HG02970 (cell line): ENCODE data around the gene HIVEP3.

Source experiments
- ATAC-seq: cut with Tn5 transposase; IDR thresholded peaks from one replicate; pipeline ENCODE4 v1.9.1; 2021; ENCODE audit warnings: mild to moderate bottlenecking, moderate library complexity, moderate number of reproducible peaks; ENCODE audit not compliant: unreplicated experiment, low FRiP score

HIVEP3 gene

DNA sequence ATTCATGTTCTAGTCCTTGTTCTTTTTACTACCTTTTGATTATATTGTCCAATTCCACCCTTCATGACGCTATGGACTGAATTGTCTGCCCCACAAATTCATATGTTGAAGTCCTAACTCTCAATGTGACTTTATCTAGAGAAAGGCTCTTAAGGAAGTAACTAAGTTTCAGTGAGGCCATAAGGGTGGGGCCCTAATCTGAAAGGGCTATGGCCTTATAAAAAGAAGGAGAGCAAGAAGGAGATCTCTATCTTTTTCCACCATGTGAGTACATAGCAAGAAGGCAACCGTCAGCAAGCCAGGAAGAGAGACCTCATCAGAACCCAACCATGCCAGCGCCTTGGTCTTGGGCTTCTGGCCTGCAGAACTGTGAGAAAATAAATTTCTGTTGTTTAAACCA, 95.9 kb downstream of the HIVEP3 start:
- no peak for ATAC-seq

DNA sequence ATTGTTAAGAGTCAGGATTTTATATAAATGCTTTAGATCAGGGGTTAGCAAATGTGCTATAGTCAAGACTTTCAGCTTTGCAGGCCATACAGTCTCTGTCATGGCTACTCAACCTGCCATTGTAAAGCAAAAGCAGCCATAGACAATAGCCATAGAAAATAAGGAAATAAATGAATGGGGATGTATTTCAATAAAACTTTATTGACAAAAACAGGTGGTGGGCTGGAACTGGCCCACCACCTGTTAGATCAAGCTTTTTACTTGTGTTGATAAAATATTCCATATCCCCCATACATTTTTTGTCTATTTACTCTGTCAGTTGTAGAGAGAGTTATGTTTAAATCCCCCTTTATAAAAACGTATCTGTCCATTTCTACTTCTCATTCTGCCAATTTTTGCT, 98.9 kb downstream of the HIVEP3 start:
- ATAC-seq, result no peak

DNA sequence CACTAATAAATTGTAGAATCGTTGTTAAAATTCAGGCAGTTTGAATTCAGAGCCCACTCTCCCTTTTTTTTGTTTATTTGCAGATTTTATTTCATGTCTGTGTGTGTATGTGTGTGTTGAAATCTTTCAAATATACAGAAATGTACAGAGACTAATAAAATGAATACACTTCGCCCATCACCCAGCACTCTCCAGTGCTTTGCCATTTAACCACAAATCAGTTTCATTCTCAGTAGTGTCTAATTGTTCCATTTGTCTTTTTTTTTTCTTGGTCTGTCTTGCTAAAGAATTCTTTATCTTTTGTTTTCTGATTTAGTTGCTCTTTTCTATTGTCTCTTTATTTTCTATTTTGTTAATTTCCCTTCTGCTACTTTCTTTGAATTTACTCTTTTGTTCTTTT, 99.7 kb downstream of the HIVEP3 start:
- ATAC-seq, result no peak

DNA sequence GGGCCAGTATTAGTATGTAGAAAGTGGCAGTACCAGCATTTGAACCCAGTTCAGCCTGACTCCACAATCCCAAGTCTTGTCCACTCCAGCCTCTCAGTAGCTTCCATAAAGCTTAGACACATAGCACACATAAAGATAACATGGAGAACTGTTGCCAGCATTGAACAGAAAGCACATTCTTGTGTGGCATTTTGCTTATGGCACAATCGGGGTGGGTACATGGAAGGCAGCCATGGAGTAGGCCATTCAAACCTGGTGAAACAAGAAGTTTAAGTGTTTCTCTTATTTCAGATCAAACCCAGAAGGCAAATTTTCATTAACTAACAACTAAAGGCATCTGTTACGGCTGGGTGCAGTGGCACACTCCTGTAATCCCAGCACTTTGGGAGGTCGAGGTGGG, 102.7 kb downstream of the HIVEP3 start:
- ATAC-seq, result no peak

DNA sequence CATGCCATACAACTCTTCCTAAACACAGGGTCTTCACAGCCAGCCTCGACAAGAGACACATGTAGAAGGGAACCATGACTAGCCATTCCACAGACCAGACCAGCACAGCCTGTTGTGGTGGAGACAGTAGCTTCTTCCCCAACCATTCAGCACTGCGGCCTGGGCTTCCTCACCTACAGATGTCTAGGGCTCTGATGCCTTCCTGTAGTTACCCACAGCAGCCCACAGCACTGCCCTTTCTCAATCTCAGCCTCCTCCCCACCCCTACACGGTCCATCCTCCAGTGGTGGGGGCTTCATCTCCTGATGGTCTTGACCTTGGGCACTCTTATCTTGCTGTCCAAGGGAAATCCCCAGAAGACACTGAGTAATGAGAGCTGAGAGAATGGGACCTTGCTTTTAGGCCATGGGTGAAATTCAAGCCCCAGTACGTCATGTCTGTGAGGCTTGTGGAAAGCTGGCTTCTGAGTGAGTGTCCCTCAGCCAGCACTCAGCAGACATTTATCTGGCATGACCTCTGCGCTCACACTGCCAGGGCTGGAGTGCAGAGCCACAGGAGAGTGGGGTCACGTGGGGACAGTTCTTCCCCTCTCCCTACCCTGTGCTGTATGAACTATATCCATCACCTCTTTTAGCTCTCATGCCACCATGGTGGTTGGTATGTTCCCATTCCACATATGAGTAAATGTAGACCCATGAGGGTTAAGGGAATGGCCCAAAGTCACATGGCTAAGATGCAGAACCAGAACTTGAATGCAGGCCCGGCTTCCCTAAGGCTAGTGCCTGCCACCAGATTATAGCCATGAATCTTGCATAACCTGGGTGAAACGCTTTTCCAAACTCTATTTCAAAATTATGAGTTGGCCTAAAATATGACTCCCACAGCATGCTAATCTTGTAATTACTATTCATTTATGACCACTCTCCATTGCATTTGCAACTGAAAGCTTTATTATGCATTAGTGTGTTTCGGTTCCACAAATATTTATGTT, 104.7 kb downstream of the HIVEP3 start:
- ATAC-seq, result no peak

DNA sequence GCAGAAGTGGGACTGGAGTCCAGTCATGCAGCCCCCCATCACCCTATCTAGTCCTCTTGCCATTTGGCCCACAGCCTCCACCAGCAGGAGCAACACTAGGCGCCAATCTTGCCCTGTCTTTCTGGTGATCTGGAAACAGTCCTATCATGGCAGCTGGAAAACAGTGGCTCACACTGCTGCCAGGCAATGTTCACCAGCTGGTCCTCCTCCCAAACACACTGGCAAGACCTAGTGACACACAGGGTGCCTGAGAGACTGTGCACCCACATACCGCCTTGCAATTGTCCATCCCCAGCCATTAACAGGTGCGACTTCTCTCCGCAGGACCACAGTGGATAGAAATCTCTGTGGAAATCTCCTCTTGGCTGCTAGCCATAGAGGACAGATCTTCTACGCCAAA, 105.5 kb downstream of the HIVEP3 start:
- no peak for ATAC-seq

DNA sequence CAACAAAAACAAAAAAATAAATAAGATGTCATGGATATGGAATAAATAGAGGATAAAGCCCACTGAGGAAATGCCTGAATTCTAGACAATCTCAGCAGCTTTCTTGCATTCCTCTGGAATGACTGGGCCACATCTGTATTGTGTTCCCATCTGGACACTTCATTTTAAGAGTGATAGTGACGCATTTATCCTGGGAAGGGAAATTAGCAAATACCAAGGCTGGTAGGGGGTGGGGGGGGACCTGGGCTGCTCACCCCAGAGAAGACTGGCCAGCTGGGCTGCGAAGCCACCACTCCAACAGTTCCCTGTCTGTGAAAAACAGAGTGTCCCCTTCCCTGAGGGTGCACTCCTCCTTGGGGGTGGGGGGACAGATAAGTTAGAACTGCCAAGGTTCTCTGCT, 106.3 kb downstream of the HIVEP3 start:
- no peak for ATAC-seq

DNA sequence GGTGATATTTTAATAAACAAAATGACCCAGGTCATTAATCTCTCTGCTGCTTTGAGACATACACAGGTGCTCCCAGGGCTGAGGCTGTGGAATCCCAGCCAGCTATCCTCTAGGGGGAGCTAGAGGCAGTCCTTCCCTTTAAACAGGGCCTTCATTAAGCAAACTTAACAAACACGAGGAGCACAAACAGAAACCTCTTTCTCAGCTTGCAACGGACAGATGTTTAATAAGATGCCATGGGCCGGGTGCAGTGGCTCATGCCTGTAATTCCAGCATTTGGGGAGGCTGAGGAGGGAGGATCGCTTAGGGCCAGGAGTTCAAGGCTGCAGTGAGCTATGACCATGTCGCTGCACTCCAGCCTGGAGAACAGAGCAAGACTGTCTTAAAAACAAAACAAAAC, 106.7 kb downstream of the HIVEP3 start:
- ATAC-seq, result no peak

DNA sequence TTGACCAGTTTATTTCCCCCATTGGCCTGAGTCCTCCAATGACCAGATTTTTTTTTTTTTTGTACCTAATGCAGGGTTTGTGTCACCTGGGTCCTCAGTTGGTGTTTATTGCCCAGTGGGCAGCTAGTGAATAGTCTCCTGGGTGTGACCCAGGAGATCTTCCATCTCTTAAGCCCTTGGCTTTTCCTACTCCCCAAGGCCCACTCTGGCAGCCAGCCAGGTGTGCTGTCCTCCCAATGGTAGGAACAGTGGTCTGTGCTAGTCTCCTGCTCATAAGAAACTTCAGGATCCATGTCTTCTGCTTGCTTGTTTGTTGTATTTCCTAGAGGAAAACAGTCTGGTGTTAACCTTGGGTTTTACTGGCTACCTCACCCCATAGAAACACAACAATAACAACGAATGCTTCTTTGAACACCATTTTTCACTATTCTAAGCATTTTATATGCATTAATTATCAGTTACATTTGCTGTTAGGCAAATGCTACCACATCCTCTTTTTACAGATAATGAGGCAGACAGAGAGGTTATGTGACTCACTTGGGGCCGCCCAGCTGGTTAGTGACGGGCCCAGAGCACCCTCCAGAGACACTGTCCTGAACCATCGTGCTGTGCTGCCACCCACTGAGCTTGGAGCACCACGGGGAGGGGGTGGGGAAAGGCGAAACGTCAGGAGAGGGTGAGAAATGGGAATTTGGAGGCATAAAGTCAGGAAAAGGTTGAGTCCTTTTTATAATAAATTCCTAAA, 107.5 kb downstream of the HIVEP3 start:
- ATAC-seq, result no peak

DNA sequence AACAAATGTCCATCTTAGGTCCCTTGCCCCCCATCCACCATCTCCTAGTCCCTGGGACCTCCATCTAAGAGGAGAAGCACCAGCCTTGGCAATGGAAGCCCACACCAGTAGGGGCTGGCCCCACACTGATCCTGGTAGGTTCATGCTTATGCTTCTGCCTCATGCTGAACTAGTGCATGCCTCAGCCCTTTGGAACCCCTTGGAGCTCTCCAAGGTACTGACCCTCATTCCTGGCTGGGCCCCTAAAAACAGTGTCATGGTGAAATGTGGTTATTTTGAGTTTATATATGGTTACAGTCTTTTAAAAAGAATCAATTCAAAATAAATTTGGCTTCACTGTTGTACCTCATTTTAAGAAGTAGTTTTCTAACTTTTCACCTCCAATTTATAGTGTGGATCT, 108.3 kb downstream of the HIVEP3 start:
- ATAC-seq, result no peak

DNA sequence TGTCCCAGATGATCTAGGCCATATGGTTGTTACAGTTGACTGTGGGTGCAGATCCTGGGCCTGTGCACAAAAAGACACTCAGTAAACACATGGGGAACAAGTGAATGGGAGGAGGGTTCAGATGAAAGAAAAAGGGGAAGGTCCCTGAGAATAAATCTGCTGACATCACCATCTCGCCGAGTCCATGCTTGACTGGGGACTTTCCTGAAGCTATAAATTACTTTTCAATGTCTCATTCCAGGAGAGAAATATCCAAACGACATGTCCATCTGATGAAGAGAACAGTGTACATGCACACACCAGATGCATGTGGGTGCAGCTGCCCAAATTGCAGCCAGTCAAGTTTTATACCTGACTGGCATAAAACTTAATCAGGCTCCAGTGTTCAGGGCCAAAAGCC, 109.0 kb downstream of the HIVEP3 start:
- ATAC-seq, result no peak

DNA sequence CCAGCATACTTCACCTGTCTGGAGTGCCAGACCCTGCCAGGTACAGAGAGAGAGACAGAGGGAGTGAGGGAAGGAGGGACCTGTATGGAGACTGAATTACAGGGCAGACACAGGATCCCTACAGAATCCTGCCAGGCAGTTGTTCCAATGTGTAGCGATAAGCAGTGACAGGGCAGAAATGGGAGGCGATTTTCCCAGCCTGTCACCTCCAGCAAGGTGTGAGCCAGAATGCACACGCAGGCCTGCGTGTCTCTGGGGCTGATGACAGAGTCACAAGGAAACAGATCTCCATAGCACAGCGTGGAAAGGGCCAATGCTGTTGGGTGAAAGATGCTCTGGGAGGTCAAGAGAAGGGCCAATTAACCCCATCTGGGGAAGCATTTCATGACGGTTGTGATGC, 111.3 kb downstream of the HIVEP3 start:
- no peak for ATAC-seq

DNA sequence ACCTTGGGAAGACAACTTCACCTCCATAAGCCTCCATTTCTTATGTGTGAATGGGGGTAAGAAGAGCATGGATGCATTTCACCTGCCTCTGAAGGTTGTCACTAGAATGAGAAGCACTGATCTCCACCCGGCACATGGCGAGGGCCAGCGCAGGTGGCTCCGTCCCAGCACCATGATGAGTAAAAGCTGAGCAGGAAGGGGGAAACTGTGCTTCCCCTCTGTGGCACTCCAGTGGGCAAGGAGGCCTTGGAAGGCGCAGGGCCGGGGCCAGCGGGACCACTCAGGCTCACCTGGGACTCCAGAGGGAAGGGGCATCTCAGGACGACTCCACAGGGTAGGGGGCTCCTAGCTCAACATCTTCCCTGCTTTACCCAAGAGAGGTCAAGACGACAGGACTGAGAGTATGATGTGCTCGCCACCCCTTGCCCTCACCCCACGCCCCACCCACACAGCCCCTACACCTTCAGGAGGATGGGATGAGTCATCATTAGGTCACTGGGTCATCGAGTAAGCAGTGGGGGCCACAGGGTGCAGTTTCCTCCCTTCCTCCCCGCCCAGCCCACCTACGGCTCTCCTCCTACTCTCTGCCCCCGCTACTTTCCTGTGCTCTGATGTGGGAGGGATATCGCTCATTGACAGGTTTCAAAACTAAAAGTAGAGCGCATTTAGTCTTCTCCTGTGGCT, 112.1 kb downstream of the HIVEP3 start:
- no peak for ATAC-seq

DNA sequence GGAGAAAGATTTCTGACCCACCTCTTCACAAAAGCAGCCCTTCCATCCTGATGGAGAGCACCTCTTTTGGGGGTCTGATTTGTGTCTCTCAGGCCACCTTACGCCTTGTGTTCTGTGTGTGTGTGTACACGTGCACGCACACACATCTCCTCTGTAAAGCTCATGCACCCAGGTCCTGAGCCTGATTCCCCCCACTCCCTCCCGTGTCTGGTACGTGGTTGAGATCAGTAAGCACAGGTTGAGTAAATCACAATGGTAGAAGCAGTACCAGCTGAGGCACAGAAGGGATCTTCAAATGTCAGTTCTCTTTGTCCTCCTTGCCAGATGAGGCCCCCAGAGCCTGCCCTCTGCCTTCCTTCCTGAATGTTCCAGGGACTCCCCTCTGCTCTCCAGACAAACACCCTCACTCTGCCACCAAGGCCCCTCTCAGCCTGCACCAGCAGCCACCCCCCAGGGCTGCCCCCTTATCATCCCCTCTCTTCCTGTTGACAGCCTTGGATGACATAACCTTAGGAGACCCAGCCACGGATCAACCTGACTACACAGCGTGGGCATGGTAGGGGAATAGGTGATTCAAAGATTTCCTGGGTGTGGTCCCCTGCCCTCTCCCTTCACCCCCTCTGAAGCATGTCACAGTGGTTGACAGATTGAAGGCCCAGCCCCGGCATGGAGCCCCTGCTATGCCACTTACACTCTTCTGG, 112.8 kb downstream of the HIVEP3 start:
- no peak for ATAC-seq

DNA sequence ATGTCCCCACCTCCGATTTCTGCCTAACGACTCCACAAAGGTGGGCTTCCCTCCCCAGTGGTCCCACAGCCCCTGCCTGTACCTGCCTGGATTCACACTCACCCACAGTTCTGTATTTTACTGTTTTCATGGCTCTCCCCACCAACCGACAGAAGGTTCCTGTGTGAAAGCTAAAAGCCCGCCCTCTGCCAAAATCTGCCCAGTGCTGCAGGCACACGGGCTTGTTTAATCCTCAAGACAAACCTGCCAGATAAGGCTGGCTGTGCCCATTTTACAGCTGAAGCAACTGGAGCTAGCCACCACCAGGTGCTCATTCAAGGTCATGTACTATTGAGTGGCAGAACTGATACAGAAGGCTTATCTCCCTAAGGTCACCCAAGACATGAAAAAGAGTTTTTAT, 114.5 kb downstream of the HIVEP3 start:
- ATAC-seq, result no peak

DNA sequence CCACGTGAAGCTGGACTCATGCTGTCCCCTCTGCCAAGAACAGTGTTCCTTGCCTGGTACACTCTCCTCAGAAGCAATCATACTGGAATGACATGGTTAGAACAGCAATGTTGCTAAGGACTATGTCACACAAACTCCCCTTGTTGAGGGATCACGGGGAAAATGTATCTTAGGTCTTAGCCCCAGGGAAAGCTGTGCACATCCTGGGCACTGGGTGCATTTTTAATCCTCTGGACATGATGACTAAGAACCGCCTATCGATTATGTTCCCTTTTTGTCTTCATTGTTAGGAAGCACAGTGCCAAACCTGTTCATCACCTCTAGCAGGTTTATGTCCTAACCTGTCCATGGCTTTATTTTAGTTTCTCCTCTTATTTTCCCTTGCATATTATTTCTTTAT, 115.1 kb downstream of the HIVEP3 start:
- ATAC-seq, result no peak

DNA sequence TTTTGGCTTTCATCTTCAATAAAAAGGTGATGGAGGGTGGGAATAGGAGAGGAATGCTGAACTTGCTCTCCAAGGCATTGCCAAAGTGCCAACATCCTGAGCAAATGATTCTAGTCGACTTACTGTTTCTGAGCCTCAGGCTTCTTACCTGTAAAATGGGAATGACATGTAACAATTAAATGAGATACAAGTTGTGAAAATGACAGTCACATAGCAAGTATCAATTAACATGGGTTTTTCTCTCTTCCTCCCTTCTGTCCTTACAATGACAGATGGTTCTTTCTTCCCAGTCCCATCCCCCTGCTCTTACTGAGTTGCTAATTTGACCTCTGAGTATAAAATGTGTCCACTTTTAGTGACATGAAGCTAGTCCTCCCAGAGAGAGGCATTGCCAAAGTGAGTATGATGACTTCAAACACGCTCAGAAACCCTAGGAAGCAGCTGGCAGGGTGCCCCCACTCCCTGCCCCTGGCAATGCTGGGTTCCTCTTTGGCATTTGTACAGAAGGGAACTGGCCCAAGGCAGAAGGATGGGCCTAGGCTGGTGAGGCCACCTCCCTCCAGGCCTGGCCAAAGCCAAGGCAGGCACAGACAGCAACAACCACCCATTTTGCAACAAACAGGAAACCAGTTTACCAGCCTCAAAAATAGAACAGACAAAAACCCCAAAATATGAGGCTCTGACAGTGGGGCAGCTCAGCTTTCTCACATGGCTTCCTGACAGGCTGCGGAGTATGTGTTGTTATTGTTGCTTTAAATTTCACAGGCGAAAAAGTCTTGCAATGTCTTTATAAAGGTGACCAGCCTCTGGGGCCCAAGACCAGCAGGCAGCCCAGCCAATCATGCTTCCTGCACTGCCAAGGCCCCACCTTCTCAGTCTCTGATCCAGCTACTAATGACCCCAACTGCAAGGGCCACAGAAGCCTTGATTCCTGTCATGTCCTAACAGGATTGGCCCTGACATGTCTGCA, 115.9 kb downstream of the HIVEP3 start:
- ATAC-seq, result no peak

DNA sequence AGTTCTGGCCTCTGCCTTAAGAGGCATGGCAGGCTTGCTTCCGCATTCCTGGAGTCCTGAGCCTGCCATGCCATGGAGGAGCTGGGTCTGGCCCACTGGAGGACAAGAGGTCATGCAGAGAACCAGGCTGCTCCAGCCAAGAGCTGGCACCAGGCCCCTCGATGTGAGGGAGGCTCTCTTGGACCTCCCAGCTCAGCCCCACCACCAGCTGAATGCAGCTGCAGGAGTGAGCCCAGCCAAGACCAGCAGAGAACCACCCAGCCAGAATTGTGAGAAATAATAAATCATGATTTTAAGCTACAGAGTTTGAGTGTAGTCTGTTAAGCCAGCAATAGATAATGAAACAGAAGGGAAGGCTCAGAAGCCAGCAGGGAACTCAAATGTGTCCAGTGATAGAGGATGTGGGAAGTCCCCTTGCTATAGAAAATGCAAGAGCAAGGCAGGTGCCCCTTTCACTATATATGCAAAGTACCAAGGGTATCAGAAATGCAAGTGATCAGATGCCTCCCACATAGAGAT, 118.4 kb downstream of the HIVEP3 start:
- no peak for ATAC-seq

DNA sequence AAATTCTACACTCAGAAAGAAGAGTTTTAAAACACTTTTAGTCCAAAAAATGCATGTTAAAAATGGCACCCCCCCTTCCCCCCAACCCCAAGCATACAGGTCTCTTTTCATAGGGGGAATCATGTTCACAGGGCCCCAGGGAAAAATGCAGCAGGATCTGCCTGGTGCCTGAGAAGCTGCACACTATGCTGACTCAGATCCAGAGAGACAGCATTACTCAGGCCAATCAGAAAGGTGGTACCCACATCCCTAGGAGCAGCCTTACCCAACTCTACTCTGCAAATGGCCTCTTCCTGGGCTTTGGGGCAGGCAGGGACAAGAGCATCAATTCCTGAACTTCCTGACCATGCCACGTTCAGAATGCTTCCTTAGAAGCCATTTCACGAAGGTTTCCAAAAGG, 119.0 kb downstream of the HIVEP3 start:
- ATAC-seq, result no peak
